Left kidney (tissue), 2 donors: Measurements from ENCODE around the gene PEAR1. TPM values are rescaled to one million over a fixed set of nuclear protein-coding genes. Genes with fewer than 3 reads are reported as not detected.

Experiments used
- DNase-seq: peaks from one replicate; pipeline ENCODE4 v3.0.0-alpha.2; 2013
- polyA plus RNA-seq: library from polyadenylated mRNA; unstranded; fragments of 120-200 nt; gene quantifications from one replicate; pipeline ENCODE4 v1.2.1, GENCODE V29; 2013; ENCODE audit not compliant: insufficient read length

Gene PEAR1
- polyA plus RNA-seq, 1 donor, result 21.1 TPM

- no peak for DNase-seq
Measured at GRCh38 chr1:156883919-156884318, 9.6 kb upstream of the PEAR1 start.

GRCh38 chr1:156884560-156885184 lies 8.8 kb upstream of the PEAR1 start:
- no peak for DNase-seq

GRCh38 chr1:156885314-156885713 lies 8.2 kb upstream of the PEAR1 start:
- no peak for DNase-seq

- no peak for DNase-seq
Measured at GRCh38 chr1:156885880-156886355, 7.6 kb upstream of the PEAR1 start.

- DNase-seq, result no peak
Measured at GRCh38 chr1:156886583-156887281, 6.8 kb upstream of the PEAR1 start.

GRCh38 chr1:156887317-156887716 lies 6.2 kb upstream of the PEAR1 start:
- DNase-seq, result no peak

- DNase-seq, result no peak
Measured at GRCh38 chr1:156887734-156888133, 5.8 kb upstream of the PEAR1 start.

GRCh38 chr1:156889802-156890580 lies 3.5 kb upstream of the PEAR1 start:
- peak; percentile 86 for DNase-seq

GRCh38 chr1:156892190-156893047 lies 1.1 kb upstream of the PEAR1 start:
- peak; percentile 90 for DNase-seq

GRCh38 chr1:156894001-156894400 lies 483 bp downstream of the PEAR1 start:
- no peak for DNase-seq

- DNase-seq, result no peak
Measured at GRCh38 chr1:156894711-156895454, 1.4 kb downstream of the PEAR1 start.

GRCh38 chr1:156895455-156895812 lies 1.9 kb downstream of the PEAR1 start:
- no peak for DNase-seq

GRCh38 chr1:156895927-156896326 lies 2.4 kb downstream of the PEAR1 start:
- no peak for DNase-seq

- DNase-seq, result no peak
Measured at GRCh38 chr1:156896490-156897033, 3.0 kb downstream of the PEAR1 start.

GRCh38 chr1:156897078-156897825 lies 3.7 kb downstream of the PEAR1 start:
- no peak for DNase-seq

- no peak for DNase-seq
Measured at GRCh38 chr1:156898161-156898566, 4.6 kb downstream of the PEAR1 start.

- no peak for DNase-seq
Measured at GRCh38 chr1:156898971-156899664, 5.6 kb downstream of the PEAR1 start.

- DNase-seq, result no peak
Measured at GRCh38 chr1:156899956-156900718, 6.6 kb downstream of the PEAR1 start.
